ENCODE data around the gene KLHL2. TPM values are rescaled to one million over a fixed set of nuclear protein-coding genes. Genes with fewer than 3 reads are reported as not detected.
"Not testable (repeated sequence)": the region's sequence is repeated elsewhere in the genome, so short reads cannot be mapped to it uniquely, and the experiment has no call there.

The KLHL2 gene
- total RNA-seq, 1 experiment from 2014 or later = 12.5 TPM

DNA sequence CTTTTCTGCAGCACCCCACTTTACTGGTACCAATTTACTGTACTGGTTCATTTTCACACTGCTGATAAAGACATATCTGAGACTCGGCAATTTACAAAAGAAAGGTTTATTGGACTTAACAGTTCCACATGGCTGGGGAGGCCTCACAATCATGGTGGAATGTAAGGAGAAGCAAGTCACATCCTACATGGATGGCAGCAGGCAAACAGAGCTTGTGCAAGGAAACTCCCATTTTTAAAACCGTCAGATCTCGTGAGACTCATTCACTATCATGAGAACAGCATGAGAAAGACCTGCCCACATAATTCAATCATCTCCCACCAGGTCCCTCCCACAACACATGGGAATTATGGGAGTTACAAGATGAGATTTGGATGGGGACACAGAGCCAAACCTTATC is 77.3 kb downstream of the KLHL2 start:
- H3K4me3 ChIP-seq; DNase-seq; H3K9me3 ChIP-seq (replicated peaks); H3K27ac ChIP-seq; H3K36me3 ChIP-seq; H3K27me3 ChIP-seq; H3K4me1 ChIP-seq: not testable (repeated sequence)

GRCh38 chr4:165286619-165287340 is 79.4 kb downstream of the KLHL2 start:
- H3K4me1 ChIP-seq; H3K27ac ChIP-seq; H3K27me3 ChIP-seq; H3K9me3 ChIP-seq (replicated peaks); H3K4me3 ChIP-seq; H3K36me3 ChIP-seq; DNase-seq: not testable (repeated sequence)

DNA sequence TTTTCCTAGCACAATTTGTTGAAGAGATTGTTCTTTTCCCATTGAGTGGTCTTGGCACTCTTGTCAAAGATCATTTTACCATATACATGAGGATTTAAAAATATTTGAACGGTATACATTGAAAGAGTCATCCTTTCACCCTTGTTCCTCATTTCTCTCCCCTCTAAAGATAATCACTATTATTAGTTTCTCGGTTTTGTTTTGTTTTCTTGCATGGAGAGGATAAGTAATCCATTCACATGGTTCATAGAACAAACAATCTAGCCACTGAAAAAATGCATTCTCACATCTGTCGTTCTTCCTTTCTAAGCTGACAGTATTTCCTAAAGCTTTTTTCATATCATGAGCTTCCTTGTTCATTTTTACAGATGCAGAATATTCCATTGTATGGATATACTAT is 80.9 kb downstream of the KLHL2 start:
- H3K9me3 ChIP-seq (replicated peaks) = no peaks in the 10 kb centered on the region
- no peak for DNase-seq
- no peak overlapping the region for H3K27ac ChIP-seq
- no peaks in the 10 kb centered on the region for H3K4me1 ChIP-seq
- H3K4me3 ChIP-seq = no peak overlapping the region
- no peaks in the 10 kb centered on the region for H3K36me3 ChIP-seq
- no peaks in the 10 kb centered on the region for H3K27me3 ChIP-seq

DNA sequence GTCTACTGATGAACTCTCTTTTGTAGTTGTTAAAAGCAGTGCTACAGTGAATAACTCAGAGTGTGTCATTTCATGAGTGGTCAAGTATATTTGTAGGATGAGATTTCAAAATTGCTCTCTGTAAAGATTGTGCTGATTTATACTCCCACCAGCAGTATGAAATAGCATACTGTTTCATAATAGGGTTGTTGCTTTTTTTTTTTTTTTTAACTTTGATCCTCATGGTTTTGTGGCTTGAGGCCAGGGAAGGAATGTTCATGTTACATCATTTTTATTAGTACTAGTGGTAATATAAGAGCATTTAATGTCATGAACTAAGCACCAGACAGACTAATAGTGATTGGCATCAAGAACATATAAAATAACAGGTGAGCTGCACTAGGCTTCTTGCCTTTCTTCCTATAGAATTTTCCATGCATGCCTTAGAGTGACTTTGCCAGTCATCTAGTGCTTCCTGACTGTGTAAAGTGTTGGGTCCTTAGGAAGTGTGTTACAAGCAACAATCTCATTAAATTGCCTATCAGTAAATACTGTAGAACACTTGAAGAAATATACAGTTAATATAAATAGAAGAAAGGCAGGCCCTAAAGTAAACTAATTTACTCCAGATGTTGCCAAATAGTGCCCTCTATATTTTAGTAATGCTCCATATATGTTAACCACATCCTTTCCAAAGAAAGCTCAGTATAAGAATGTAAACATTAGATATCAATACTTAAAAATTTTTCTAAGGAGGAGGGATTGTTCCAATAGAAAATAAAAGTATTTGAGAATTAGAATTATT is 81.5 kb downstream of the KLHL2 start:
- no peaks in the 10 kb centered on the region for H3K27me3 ChIP-seq
- peak in 1 of 2 experiments; percentile 1 for DNase-seq
- no peak overlapping the region for H3K4me3 ChIP-seq

GRCh38 chr4:165289423-165289785 is 82.0 kb downstream of the KLHL2 start:
- no peak for DNase-seq
- no peaks in the 10 kb centered on the region for H3K9me3 ChIP-seq (replicated peaks)
- H3K36me3 ChIP-seq = no peaks in the 10 kb centered on the region
- no peak overlapping the region for H3K27ac ChIP-seq
- H3K27me3 ChIP-seq = no peaks in the 10 kb centered on the region
- H3K4me1 ChIP-seq = no peaks in the 10 kb centered on the region
- H3K4me3 ChIP-seq = no peak overlapping the region

More for the DNA sequence above, 81.5 kb downstream of the KLHL2 start:
- no peak overlapping the region for H3K27ac ChIP-seq
- no peaks in the 10 kb centered on the region for H3K9me3 ChIP-seq (replicated peaks)
- H3K4me1 ChIP-seq = no peaks in the 10 kb centered on the region
- no peaks in the 10 kb centered on the region for H3K36me3 ChIP-seq

DNA sequence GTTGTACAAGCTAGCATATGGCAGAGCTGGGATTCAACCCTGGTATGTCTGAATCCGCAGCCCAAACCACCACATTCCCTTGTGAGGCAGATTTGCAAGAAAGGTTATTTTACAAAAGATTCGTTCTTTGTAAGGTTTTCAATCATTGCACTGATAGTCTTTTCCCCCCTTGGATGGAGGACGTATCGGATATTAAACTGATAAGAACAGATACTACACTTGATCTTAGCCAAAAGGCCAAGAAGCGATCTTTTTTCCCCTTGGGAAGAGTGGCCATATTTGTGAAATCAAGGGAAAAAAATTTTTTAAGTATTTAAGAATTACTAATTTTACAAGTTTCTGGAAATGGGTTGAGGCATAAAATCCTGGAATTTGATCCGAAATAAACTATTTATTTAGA is 85.7 kb downstream of the KLHL2 start:
- Histone ChIP-seq H3K4me1 (no peaks in the 10 kb centered on the region), H3K27me3 (no peaks in the 10 kb centered on the region), H3K36me3 (no peaks in the 10 kb centered on the region), H3K4me3 (no peak overlapping the region), H3K9me3 (replicated peaks) (no peaks in the 10 kb centered on the region), H3K27ac (no peak overlapping the region)
- no peak for DNase-seq

DNA sequence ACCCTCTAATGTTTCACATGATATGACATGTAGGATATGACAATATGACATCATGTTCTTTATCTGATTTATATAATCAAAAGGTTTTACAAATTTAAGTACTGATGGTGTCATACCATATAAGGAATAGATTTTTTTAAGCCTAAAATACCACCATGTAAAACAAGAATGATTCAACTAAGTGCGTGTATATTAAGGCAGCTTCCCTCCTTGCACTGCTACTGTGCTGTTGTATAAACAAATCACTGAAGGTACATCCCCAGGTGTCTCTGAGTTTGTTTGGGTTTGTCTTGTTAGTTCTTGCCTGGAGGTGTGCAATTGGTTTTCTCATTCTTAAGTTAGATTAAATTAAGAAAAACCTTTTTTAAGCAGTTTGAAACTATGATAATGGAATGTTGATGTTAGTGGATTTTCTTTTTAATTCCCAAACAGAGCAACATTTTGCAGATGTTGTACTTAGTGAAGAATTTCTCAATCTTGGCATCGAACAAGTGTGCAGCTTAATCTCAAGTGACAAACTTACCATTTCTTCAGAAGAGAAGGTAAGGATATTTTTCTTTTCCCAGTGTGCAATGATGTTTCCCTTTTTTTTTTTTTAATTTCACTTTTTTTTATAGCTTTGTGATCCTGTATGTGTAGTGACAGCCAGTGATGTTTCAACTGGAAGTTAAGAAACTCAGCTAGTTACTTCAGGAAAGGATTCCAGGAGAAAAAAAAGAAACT is 86.7 kb downstream of the KLHL2 start:
- Histone ChIP-seq H3K9me3 (replicated peaks) (no peaks in the 10 kb centered on the region), H3K4me3 (no peak overlapping the region), H3K4me1 (no peaks in the 10 kb centered on the region), H3K27me3 (no peaks in the 10 kb centered on the region), H3K36me3 (no peaks in the 10 kb centered on the region), H3K27ac (no peak overlapping the region)
- no peak for DNase-seq

- Histone ChIP-seq H3K27ac (no peak overlapping the region), H3K27me3 (no peaks in the 10 kb centered on the region), H3K4me3 (no peak overlapping the region), H3K9me3 (replicated peaks) (no peaks in the 10 kb centered on the region), H3K4me1 (no peaks in the 10 kb centered on the region), H3K36me3 (no peaks in the 10 kb centered on the region)
- no peak for DNase-seq
Measured at GRCh38 chr4:165294907-165295306, 87.5 kb downstream of the KLHL2 start.

GRCh38 chr4:165297626-165298025 is 90.3 kb downstream of the KLHL2 start:
- H3K27me3 ChIP-seq = no peaks in the 10 kb centered on the region
- H3K9me3 ChIP-seq (replicated peaks) = no peaks in the 10 kb centered on the region
- H3K4me1 ChIP-seq = no peaks in the 10 kb centered on the region
- no peak overlapping the region for H3K4me3 ChIP-seq
- DNase-seq = no peak
- H3K27ac ChIP-seq = no peak overlapping the region
- no peaks in the 10 kb centered on the region for H3K36me3 ChIP-seq

DNA sequence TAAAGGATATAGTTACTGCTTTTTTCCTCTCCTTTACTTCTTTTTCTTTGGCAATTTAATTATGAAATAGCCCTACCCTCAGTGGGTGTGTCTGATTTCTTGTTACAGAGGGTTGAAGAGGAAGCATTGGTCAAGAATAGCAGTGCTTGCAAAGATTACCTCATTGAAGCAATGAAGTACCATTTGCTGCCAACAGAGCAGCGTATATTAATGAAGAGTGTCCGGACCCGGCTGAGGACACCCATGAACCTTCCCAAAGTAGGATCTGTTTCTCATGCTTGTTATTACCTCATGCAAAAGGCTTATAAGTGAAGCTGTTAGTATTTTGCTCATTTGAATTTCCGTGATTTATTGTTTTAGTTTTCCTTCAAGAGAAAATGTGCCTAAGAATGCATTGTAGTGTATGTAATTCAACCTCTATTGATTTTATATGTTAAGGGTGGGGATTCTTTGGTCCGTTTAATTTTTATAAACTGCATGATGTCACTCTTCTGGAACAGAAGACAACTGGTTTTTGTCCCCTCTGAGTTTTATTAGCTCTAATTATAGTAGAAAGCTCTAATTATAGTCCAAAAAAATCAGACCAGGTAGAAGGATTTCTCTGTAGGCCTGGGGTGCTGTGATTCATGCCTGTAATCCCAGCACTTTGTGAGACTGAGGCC is 92.2 kb downstream of the KLHL2 start:
- no peak overlapping the region for H3K4me3 ChIP-seq
- no peaks in the 10 kb centered on the region for H3K36me3 ChIP-seq
- no peak overlapping the region for H3K27ac ChIP-seq
- no peaks in the 10 kb centered on the region for H3K9me3 ChIP-seq (replicated peaks)
- no peaks in the 10 kb centered on the region for H3K4me1 ChIP-seq
- H3K27me3 ChIP-seq = no peaks in the 10 kb centered on the region
- DNase-seq = no peak

DNA sequence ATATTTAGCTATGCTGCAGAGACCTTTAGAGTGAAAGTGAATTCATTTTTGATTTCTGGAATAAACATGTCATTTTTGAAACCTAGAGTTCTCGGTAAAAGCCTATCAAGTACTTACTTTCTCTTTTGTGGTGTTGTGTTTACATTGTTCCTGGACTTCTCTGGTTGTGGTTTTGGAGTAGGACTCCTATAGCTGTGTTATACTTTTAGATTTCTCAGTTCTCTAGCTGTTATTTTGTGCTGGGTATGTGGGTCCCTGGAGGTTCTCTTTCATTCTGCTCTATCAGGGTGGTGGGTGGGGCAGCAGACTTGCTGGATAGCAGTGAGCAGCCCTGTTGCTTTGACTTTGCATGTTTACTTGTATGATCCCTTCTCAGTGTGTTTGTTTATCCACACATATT is 94.5 kb downstream of the KLHL2 start:
- Histone ChIP-seq H3K27me3 (no peaks in the 10 kb centered on the region), H3K36me3 (no peaks in the 10 kb centered on the region), H3K4me1 (no peaks in the 10 kb centered on the region), H3K9me3 (replicated peaks) (no peaks in the 10 kb centered on the region), H3K27ac (no peak overlapping the region), H3K4me3 (no peak overlapping the region)
- no peak for DNase-seq

DNA sequence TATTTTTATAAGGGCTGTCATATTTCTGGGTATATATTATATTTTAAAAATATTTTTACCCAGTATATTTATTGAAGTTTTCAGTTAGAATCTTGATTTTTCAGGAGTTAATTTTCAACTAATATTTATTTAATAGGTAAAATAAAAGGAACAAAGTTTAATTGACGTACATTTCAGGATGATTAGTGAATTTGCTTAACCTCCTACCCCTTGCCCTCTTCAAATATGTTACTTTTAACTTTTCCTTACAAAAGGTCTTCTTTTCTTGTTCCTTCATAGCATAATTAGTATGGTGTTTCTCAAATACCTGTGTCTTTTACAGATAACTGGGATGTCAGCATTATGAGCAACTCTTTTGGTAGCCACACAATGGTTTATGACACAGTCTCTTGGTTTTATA is 95.3 kb downstream of the KLHL2 start:
- Histone ChIP-seq H3K9me3 (replicated peaks) (no peaks in the 10 kb centered on the region), H3K27me3 (no peaks in the 10 kb centered on the region), H3K4me1 (no peaks in the 10 kb centered on the region), H3K27ac (no peak overlapping the region), H3K4me3 (no peak overlapping the region), H3K36me3 (no peaks in the 10 kb centered on the region)
- DNase-seq = no peak

DNA sequence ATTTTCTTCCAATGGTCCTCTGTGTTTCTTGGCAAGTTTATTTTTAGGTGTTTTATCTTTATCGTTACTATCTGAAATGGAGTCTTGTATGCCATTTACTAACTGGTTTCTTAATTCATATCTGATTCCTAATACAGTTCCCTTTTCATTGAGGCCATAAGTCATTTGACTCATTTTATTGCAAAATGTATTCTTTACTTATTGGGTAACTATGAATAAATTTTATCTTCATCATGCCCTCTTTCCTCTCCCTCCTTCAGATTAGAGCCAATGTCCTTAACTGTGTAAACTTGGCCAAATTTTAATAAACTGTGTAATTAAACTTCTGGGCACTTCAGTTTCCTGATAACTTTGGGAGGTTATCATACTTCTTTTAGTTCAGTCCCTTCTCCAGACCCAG is 100.8 kb downstream of the KLHL2 start:
- no peak overlapping the region for H3K27ac ChIP-seq
- no peaks in the 10 kb centered on the region for H3K4me1 ChIP-seq
- H3K4me3 ChIP-seq = no peak overlapping the region
- H3K36me3 ChIP-seq = 0 out of 2 replicates have a peak, but pooled peaks cover 2% of the 10 kb centered on the region
- H3K9me3 ChIP-seq (replicated peaks) = no peaks in the 10 kb centered on the region; the same call in 1 of the 2 replicates
- no peaks in the 10 kb centered on the region for H3K27me3 ChIP-seq
- DNase-seq = no peak

GRCh38 chr4:165308606-165309005 is 101.2 kb downstream of the KLHL2 start:
- no peaks in the 10 kb centered on the region; the same call in 1 of the 2 replicates for H3K9me3 ChIP-seq (replicated peaks)
- no peak for DNase-seq
- no peaks in the 10 kb centered on the region for H3K4me1 ChIP-seq
- 0 out of 2 replicates have a peak, but pooled peaks cover 2% of the 10 kb centered on the region for H3K36me3 ChIP-seq
- H3K27ac ChIP-seq = no peak overlapping the region
- no peak overlapping the region for H3K4me3 ChIP-seq
- H3K27me3 ChIP-seq = no peaks in the 10 kb centered on the region

GRCh38 chr4:165309456-165309855 is 102.1 kb downstream of the KLHL2 start:
- Histone ChIP-seq H3K4me3 (no peak overlapping the region), H3K27ac (no peak overlapping the region), H3K27me3 (no peaks in the 10 kb centered on the region), H3K9me3 (replicated peaks) (no peaks in the 10 kb centered on the region; the same call in 1 of the 2 replicates), H3K4me1 (no peaks in the 10 kb centered on the region), H3K36me3 (0 out of 2 replicates have a peak, but pooled peaks cover 2% of the 10 kb centered on the region)
- no peak for DNase-seq

All from SJCRH30 (cell line).